ENCODE results near the gene RTEL1. TPM values are rescaled to one million over a fixed set of nuclear protein-coding genes. Genes with fewer than 3 reads are reported as not detected.
"Not testable (repeated sequence)": the region's sequence is repeated elsewhere in the genome, so short reads cannot be mapped to it uniquely, and the experiment has no call there.

RTEL1 gene
- total RNA-seq, 1 experiment from 2014 or later, result 22.4 TPM

DNA sequence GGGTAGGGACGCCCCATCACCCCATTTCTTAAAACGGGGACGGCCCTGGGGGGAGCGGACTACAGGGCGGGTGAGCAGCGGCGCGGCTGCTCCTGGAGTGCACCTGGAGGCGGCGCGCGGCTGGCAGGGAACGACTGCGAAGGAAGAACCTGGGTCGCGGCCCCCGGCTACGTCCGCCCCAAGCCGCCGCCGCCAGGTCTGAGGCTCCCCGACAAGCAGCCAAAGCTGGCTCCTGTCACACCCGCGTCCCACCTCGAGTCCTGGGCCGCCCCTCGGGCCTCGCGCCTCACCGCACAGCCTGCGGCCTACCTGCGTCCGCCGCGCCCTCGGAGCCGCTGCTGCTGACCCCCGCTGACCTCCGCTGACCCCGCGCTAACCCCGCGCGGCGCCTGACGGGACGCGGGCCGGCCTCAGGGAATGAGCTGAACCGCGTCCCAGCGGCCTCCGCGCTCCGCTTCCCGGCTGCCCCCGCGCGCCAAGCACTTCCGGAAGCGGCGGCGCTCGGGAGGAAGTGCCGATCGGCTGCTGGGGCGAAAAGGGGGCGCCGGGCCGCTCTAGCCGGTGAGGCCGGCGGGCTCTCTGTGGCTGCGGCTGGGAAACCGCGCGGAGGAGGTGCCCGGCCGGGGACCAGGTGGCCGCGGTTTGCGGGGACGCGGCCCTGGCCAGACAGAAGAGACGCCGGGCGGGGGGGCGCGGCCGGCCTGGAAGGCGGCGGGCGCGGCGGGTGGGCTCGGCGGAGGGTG is 49.6 kb downstream of the RTEL1 start, which contains the start of the genes ARFRP1 and ZGPAT:
Gene ARFRP1 (minus strand): TSS at position 419 of the 743 bp plus-strand sequence. CDS start 885 bp downstream, outside the sequence.
Gene ZGPAT (plus strand): TSS at position 482 of the 743 bp plus-strand sequence. CDS start 542 bp downstream, outside the sequence.
- no peaks in the 10 kb centered on the region for H3K27me3 ChIP-seq (ENCODE audit: control insufficient read depth, insufficient read depth, low read length)
- peak; percentile 97 for DNase-seq
- peaks cover 25% of the 10 kb centered on the region for H3K36me3 ChIP-seq (replicated peaks; ENCODE audit: control insufficient read depth, insufficient read depth, low read length)
- peak within 1 kb of the TSS; percentile 91 for H3K4me3 ChIP-seq (ENCODE audit: insufficient read depth, low read depth, low read length)

DNA sequence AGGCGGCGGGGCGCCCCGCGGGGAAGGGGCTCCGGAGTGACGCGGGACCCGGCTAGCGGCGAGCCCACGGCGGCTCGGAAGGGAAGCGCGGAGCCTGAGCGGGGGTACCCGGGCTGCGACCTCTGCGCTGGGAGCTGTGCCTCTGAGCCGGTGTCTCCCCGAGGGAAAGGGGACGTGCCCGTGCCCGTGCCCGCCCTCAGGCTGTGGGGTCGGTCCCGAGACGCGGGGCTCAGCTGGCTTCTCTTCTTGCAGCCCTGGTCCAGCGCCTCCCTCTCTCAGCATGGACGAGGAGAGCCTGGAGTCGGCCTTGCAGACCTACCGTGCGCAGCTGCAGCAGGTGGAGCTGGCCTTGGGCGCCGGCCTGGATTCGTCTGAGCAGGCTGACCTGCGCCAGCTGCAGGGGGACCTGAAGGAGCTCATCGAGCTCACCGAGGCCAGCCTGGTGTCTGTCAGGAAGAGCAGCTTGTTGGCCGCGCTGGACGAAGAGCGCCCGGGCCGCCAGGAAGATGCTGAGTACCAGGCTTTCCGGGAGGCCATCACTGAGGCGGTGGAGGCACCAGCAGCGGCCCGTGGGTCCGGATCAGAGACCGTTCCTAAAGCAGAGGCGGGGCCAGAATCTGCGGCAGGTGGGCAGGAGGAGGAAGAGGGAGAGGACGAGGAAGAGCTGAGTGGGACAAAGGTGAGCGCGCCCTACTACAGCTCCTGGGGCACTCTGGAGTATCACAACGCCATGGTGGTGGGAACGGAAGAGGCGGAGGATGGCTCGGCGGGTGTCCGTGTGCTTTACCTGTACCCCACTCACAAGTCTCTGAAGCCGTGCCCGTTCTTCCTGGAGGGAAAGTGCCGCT is 50.4 kb downstream of the RTEL1 start:
- H3K27me3 ChIP-seq (ENCODE audit: control insufficient read depth, insufficient read depth, low read length), result no peaks in the 10 kb centered on the region
- H3K4me3 ChIP-seq (ENCODE audit: insufficient read depth, low read depth, low read length), result peak overlapping the region; percentile 91
- peaks cover 25% of the 10 kb centered on the region for H3K36me3 ChIP-seq (replicated peaks; ENCODE audit: control insufficient read depth, insufficient read depth, low read length)
- DNase-seq, result no peak

DNA sequence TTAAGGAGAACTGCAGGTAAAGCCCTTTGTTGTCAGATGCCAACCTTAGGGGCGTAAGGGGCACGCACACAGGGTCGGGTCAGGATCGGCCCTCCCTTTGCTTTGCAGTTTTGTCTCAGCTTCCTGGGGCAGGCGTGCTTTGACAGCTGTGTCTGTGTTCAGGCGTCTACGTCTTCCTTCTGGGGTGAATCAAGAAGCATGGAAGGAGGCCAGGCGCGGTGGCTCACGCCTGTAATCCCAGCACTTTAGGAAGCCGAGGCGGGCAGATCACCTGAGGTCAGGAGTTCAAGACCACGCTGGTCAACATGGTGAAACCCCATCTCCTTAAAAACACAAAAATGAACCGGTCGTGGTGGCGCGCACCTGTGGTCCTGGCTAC is 51.0 kb downstream of the RTEL1 start:
- DNase-seq, result no peak
- H3K27me3 ChIP-seq (ENCODE audit: control insufficient read depth, insufficient read depth, low read length), result no peaks in the 10 kb centered on the region
- H3K4me3 ChIP-seq (ENCODE audit: insufficient read depth, low read depth, low read length), result no peak overlapping the region
- H3K36me3 ChIP-seq (replicated peaks; ENCODE audit: control insufficient read depth, insufficient read depth, low read length), result peaks cover 25% of the 10 kb centered on the region

DNA sequence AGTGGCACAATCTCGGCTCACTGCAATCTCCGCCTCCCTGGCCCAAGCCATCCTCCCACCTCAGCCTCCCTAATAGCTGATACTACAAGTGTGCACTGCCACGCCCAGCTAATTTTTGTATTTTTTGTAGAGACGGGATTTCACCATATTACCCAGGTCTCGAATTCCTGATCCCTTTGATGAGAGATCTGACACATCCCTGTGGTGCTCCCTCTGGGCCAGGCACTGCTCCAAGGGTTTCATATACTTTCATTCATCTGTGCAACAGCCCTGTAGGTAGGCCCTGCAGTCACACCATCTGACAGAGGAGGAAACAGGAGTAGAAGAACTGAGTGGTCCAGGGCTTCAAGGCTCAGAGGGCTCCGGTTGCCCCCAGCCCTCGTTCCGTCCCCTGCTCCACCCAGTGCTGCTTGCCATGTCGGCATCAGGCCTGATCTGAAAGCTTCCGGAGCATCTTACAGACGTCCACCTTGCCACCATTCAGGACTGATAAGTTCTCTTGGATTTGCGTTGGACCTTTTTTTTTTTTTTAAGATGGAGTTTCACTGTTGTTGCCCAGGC is 53.1 kb downstream of the RTEL1 start:
- Histone ChIP-seq H3K27me3 (ENCODE audit: control insufficient read depth, insufficient read depth, low read length) (no peaks in the 10 kb centered on the region), H3K4me3 (ENCODE audit: insufficient read depth, low read depth, low read length) (no peak overlapping the region), H3K36me3 (replicated peaks; ENCODE audit: control insufficient read depth, insufficient read depth, low read length) (peaks cover 12% of the 10 kb centered on the region)
- no peak for DNase-seq

DNA sequence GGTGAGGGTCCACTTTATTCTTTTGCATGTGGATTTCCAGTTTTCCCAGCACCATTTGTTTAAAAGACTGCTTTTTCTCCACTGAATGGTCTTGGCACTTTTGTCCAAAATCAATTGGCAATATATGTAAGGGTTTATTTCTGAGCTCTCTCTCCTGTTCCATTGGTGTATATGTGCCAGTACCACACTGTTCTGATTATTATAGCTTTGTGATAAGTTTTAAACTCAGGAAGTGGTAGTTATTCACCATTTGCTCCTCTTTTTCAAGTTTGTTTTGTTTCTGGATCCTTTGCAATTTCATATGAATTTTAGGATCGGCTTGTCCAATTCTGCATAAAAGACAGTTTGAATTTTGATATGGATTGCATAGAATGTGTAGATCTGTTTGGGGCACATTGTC is 54.1 kb downstream of the RTEL1 start:
- Histone ChIP-seq H3K36me3 (replicated peaks; ENCODE audit: control insufficient read depth, insufficient read depth, low read length) (peaks cover 9% of the 10 kb centered on the region), H3K27me3 (ENCODE audit: control insufficient read depth, insufficient read depth, low read length) (no peaks in the 10 kb centered on the region), H3K4me3 (ENCODE audit: insufficient read depth, low read depth, low read length) (no peak overlapping the region)
- DNase-seq, result no peak

DNA sequence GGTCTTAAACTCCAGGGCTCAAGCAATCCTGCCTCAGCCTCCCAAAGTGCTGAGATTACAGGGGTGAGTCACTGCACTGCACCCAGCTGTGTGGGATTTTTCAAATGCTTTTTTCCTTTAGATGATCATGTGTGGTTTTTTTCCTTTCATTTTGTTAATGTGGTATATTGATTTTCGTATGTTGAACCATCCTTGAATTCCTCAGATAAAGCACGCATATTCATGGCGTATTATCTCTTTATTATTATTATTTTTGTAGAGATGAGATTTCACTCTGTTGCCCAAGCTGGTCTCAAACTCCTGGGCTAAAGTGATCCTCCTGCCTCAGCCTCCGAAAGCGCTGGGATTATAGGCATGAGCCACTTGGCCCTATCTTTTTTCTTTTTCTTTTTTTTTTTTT is 56.7 kb downstream of the RTEL1 start:
- H3K36me3 ChIP-seq (replicated peaks; ENCODE audit: control insufficient read depth, insufficient read depth, low read length), result peaks cover 9% of the 10 kb centered on the region
- DNase-seq, result no peak
- H3K27me3 ChIP-seq (ENCODE audit: control insufficient read depth, insufficient read depth, low read length), result no peaks in the 10 kb centered on the region

DNA sequence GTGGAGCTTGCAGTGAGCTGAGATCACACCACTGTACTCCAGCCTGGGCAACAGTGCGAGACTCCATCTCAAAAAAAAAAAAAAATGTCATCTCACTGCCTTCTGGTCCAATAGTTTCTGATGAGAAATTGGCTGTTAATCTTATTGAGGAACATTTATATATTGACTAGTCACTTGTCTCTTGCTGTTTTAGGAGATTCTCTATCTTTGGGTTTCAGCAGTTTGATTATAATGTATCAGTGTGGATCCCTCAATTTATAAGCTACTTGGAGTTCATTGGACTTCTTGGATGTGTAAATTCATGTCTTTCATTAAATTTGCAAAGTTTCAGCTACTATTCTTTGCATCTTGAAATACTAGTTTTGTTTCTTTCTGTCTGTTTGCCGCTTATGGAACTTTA is 60.9 kb downstream of the RTEL1 start:
- H3K36me3 ChIP-seq (replicated peaks; ENCODE audit: control insufficient read depth, insufficient read depth, low read length), result peaks cover 4% of the 10 kb centered on the region
- no peak for DNase-seq
- H3K27me3 ChIP-seq (ENCODE audit: control insufficient read depth, insufficient read depth, low read length), result no peaks in the 10 kb centered on the region
- no peak overlapping the region for H3K4me3 ChIP-seq (ENCODE audit: insufficient read depth, low read depth, low read length)

More for the DNA sequence above, 56.7 kb downstream of the RTEL1 start:
- no peak overlapping the region for H3K4me3 ChIP-seq (ENCODE audit: insufficient read depth, low read depth, low read length)

DNA sequence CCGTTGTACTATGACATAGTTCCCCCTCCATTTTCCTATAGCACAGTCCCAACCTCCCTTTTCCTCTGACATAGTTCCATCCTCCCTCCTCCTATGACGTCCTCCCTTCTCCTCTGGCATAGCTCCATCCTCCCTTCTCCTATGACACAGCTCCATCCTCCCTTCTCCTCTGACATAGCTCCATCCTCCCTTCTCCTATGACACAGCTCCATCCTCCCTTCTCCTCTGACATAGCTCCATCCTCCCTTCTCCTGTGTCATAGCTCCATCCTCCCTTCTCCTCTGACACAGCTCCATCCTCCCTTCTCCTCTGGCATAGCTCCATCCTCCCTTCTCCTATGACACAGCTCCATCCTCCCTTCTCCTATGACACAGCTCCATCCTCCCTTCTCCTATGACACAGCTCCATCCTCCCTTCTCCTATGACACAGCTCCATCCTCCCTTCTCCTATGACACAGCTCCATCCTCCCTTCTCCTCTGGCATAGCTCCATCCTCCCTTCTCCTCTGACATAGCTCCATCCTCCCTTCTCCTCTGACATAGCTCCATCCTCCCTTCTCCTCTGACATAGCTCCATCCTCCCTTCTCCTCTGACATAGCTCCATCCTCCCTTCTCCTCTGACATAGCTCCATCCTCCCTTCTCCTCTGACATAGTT is 65.0 kb downstream of the RTEL1 start:
- not testable (repeated sequence) for H3K36me3 ChIP-seq (replicated peaks; ENCODE audit: control insufficient read depth, insufficient read depth, low read length); H3K27me3 ChIP-seq (ENCODE audit: control insufficient read depth, insufficient read depth, low read length); DNase-seq; H3K4me3 ChIP-seq (ENCODE audit: insufficient read depth, low read depth, low read length)

DNA sequence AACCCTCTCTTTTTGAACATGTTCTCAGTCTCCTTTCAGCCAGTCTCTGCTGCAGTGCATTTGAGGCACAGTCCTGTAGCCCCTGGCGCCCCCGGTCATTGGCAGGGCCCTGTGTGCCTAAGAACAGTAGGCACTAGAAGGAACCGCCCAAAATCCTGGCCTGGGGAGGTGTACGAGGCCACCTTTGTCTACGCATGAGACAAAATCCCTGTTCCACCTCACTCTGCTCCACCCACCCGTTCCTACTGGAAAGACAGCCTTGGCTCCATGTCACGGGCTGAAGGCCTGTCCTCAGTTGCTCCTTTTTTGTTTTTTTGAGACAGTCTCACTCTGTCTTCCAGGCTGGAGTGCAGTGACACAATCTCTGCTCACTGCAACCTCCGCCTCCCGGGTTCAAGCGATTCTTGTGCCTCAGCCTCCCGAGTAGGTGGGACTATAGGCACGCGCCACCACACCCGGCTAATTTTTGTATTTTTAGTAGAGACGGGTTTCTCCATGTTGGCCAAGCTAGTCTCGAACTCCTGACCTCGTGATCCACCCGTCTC is 72.1 kb downstream of the RTEL1 start:
- not testable (repeated sequence) for H3K36me3 ChIP-seq (replicated peaks; ENCODE audit: control insufficient read depth, insufficient read depth, low read length); DNase-seq; H3K4me3 ChIP-seq (ENCODE audit: insufficient read depth, low read depth, low read length); H3K27me3 ChIP-seq (ENCODE audit: control insufficient read depth, insufficient read depth, low read length)

DNA sequence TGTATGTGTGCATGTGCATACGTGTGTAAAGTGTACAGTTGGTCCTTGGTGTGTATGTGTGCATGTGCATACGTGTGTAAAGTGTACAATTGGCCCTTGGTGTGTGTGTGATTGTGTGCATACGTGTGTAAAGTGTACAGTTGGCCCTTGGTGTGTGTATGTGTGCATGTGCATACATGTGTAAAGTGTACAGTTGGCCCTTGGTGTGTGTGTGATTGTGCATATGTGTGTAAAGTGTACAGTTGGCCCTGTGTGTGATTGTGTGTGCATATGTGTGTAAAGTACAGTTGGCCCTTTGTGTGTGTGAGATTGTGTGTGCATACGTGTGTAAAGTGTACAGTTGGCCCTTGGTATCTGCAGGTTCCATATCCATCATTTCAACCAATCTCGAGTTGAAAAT is 73.3 kb downstream of the RTEL1 start:
- Histone ChIP-seq H3K4me3 (ENCODE audit: insufficient read depth, low read depth, low read length) (no peak overlapping the region), H3K36me3 (replicated peaks; ENCODE audit: control insufficient read depth, insufficient read depth, low read length) (peaks cover 4% of the 10 kb centered on the region), H3K27me3 (ENCODE audit: control insufficient read depth, insufficient read depth, low read length) (no peaks in the 10 kb centered on the region)
- DNase-seq, result no peak

DNA sequence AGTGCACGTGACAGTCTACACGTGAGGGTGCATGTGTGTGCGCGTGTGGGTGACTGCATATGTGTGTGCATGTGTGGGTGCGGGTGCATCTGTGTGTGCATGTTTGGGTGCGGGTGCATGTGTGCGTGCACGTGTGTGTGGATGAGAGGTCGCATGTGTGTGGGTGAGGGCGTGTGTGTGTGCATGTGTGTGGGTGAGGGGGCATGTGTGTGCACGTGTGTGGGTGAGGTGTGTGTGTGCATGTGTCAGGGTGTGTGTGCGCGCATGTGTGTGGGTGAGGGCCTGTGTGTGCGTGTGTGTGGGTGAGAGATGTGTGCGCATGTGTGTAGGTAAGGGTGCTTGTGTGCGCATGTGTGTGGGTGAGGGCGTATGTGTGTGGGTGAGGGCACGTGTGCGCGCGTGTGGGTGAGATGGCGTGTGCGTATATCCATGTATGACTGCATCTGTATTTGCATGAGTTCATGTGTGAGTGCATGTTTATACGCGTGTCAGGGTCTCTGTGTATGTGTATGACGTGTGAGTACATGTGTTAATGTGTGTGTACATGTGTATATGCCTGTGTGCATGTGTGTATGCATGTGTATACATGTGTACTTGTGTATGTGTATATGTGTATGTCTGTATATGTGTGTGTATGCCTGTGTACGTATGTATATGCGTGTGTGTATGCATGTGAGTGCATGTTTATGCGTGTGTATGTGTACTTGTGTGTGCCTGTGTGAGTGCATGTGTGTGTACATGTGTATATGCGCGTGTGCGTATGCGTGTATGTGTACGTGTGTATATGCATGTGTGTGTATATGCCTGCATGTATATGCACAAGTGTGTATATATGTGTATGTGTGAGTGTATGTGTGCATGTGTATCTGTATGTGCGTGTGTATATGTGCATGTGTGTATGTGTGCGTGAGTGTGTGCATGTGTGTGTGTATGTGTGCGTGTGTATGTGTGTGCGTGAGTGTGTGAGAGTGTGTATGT is 74.3 kb downstream of the RTEL1 start:
- H3K4me3 ChIP-seq (ENCODE audit: insufficient read depth, low read depth, low read length), result no peak overlapping the region
- peaks cover 4% of the 10 kb centered on the region for H3K36me3 ChIP-seq (replicated peaks; ENCODE audit: control insufficient read depth, insufficient read depth, low read length)
- no peak for DNase-seq
- H3K27me3 ChIP-seq (ENCODE audit: control insufficient read depth, insufficient read depth, low read length), result no peaks in the 10 kb centered on the region

DNA sequence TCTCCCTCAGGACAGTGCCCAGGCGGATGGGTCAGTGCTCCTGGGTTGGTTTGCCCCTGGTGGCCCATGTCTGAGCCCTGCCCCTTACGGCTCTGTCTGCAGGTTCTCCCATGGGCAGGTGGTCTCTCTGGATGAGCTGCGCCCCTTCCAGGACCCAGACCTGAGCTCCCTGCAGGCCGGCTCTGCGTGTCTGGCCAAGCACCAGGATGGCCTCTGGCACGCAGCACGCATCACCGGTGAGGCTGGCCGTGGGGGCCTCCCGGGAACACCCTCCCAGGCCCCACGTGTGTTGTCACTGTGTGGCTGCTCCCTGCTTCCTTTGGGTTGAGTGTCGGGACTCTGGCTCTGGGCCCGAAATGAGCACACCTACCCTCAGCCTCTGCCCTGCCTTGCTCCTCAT is 75.0 kb downstream of the RTEL1 start:
- Histone ChIP-seq H3K27me3 (ENCODE audit: control insufficient read depth, insufficient read depth, low read length) (no peaks in the 10 kb centered on the region), H3K36me3 (replicated peaks; ENCODE audit: control insufficient read depth, insufficient read depth, low read length) (peaks cover 4% of the 10 kb centered on the region), H3K4me3 (ENCODE audit: insufficient read depth, low read depth, low read length) (no peak overlapping the region)
- peak; percentile 42 for DNase-seq

DNA sequence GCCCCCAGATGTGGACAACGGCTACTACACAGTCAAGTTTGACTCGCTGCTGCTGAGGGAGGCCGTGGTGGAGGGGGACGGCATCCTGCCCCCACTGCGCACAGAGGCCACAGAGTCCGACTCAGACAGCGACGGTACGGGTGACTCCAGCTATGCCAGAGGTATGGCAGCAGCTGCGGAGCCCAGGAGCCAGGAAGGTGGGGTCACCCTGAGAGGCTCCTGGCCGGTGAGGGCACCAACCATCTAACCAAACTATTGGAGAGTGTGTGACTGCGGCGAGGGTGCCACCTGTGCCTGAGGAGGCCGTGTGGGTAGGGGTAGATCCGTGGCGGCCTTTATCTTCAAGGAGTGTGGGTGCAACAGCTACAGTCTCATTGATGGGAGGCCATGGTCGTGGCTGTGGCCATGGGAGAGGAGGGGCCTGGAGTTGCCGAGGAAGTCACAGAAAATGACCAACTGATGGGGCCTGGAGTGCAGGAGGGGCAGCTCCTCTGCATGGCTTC is 75.5 kb downstream of the RTEL1 start:
- Histone ChIP-seq H3K36me3 (replicated peaks; ENCODE audit: control insufficient read depth, insufficient read depth, low read length) (peaks cover 4% of the 10 kb centered on the region), H3K27me3 (ENCODE audit: control insufficient read depth, insufficient read depth, low read length) (0 out of 2 replicates have a peak, but pooled peaks cover 2% of the 10 kb centered on the region), H3K4me3 (ENCODE audit: insufficient read depth, low read depth, low read length) (no peak overlapping the region)
- peak; percentile 28 for DNase-seq

Measured in H7 (cell line).